K562 (cell line): ENCODE results near the gene C13orf42. TPM values are rescaled to one million over a fixed set of nuclear protein-coding genes. Genes with fewer than 3 reads are reported as not detected.

Source experiments
- ATAC-seq: fragments of 200-7000 bp; cut with Tn5 transposase; 3 replicates; pipeline ENCODE4 v1.9.1; 2020; ENCODE audit warnings: moderate library complexity
- BruUV-seq: library from RNA; stranded (reverse); fragments of 400-500 nt; replicated peaks from 2 replicates; lab custom pipeline; 2021; lab: Mats Ljungman, UMichigan
- CTCF ChIA-PET: fragments of 300-600 bp; formaldehyde crosslinking; extraction: SDS; loops from one replicate; lab custom pipeline; 2021; ENCODE audit warnings: low intra/inter-chr PET ratio; lab: Yijun Ruan, JAX
- POLR2A ChIA-PET: fragments of 300-600, 350-650 bp; sonication (Branson Sonifier 250); formaldehyde crosslinking; extraction: SDS; loops from one replicate; lab custom pipeline; 2021; ENCODE audit warnings: antibody characterized with exemption, inconsistent platforms; lab: Yijun Ruan, JAX
- DNase-seq, 4 experiments: peaks; one replicate each; pipeline versions ENCODE4 v3.0.0 to v3.0.0-alpha.2; 2011 to 2018; ENCODE audit warnings: low spot score in 3 of 4, mixed read lengths in 3 of 4; ENCODE audit errors: extremely low read depth in 1 of 4
- FAIRE-seq: peaks from 2 replicates; lab custom pipeline; 2011; peaks lifted over from hg19 to GRCh38; lab: Jason Lieb, UNC
- H2AFZ ChIP-seq: 2 replicates; pipeline ENCODE4 v1.6.0; 2011; ENCODE audit warnings: low read depth, low read length, control low read depth, inconsistent platforms
- H3K27ac ChIP-seq: fragments of 200-600 bp; 3 replicates; pipeline ENCODE4 v1.8.0; 2011; ENCODE audit warnings: low read depth, mild to moderate bottlenecking, control low read depth, inconsistent platforms, low read length, moderate library complexity, mixed read lengths; ENCODE audit errors: extremely low read depth
- H3K27me3 ChIP-seq, 2 experiments: fragments of 300-600 bp in 1 of 2; 2 replicates in 1 of 2; 3 replicates in 1 of 2; pipeline versions ENCODE4 v1.6.0 to v1.8.0; 2011; ENCODE audit warnings: inconsistent platforms in 2 of 2, low read length in 2 of 2, mild to moderate bottlenecking in 1 of 2, mixed read lengths in 1 of 2, moderate library complexity in 1 of 2; ENCODE audit not compliant: control insufficient read depth in 2 of 2, insufficient read depth in 2 of 2
- H3K36me3 ChIP-seq: fragments of 300-600 bp; 3 replicates; pipeline ENCODE4 v1.8.0; 2011; ENCODE audit warnings: mild to moderate bottlenecking, low read length, inconsistent platforms; ENCODE audit not compliant: control insufficient read depth, insufficient read depth
- H3K4me1 ChIP-seq, 2 experiments: fragments of 200-600 bp in 1 of 2; replicated peaks in 1 of 2; 2 replicates in 1 of 2; 3 replicates in 1 of 2; pipeline versions ENCODE4 v1.5.1 to v1.8.0; 2011; ENCODE audit warnings: inconsistent platforms in 2 of 2, low read length in 2 of 2, mild to moderate bottlenecking in 1 of 2, mixed read lengths in 1 of 2, moderate library complexity in 1 of 2; ENCODE audit not compliant: control insufficient read depth in 2 of 2, insufficient read depth in 2 of 2
- H3K4me2 ChIP-seq: 2 replicates; pipeline ENCODE4 v1.6.1; 2011; ENCODE audit warnings: low read length, control low read depth, inconsistent platforms, mixed read lengths; ENCODE audit not compliant: insufficient read depth
- H3K4me3 ChIP-seq: fragments of 200-600 bp; sonication (generic), shearing (Covaris generic); 2 replicates; pipeline ENCODE4 v1.5.1; 2016; ENCODE audit warnings: control low read depth, inconsistent platforms
- H3K79me2 ChIP-seq: fragments of 200-600 bp; 3 replicates; pipeline ENCODE4 v1.8.0; 2011; ENCODE audit warnings: low read length, inconsistent platforms; ENCODE audit not compliant: control insufficient read depth, insufficient read depth
- H3K9ac ChIP-seq, 2 experiments: 2 replicates each; pipeline versions ENCODE4 v1.6.0 to v1.6.1; 2011; ENCODE audit warnings: low read depth in 2 of 2, low read length in 2 of 2, control low read depth in 1 of 2, inconsistent platforms in 1 of 2, mild to moderate bottlenecking in 1 of 2, mixed read lengths in 1 of 2; ENCODE audit not compliant: insufficient read depth in 1 of 2
- H3K9me1 ChIP-seq: one replicate; pipeline ENCODE4 v1.6.0; 2011; ENCODE audit warnings: inconsistent platforms, mild to moderate bottlenecking, low read length, moderate library complexity; ENCODE audit not compliant: control insufficient read depth, insufficient read depth
- H3K9me3 ChIP-seq: replicated peaks from 2 replicates; pipeline ENCODE4 v1.5.1; 2011; ENCODE audit warnings: low read depth, low read length, inconsistent platforms; ENCODE audit not compliant: control insufficient read depth, insufficient read depth
- H4K20me1 ChIP-seq: replicated peaks from 2 replicates; pipeline ENCODE4 v1.6.1; 2011; ENCODE audit warnings: low read length, inconsistent platforms, mixed read lengths; ENCODE audit not compliant: control insufficient read depth, insufficient read depth
- BACH1 ChIP-seq: fragments of 200-800 bp; sonication (Bioruptor generic); IDR thresholded peaks from 2 replicates; pipeline ENCODE4 v1.6.1; 2016; ENCODE audit warnings: missing genetic modification characterization, missing compliant biosample characterization
- BCOR ChIP-seq: fragments of 450-650 bp; IDR thresholded peaks from 2 replicates; pipeline ENCODE4 v1.6.1; 2016
- CC2D1A ChIP-seq: fragments of 450-650 bp; IDR thresholded peaks from 2 replicates; pipeline ENCODE4 v1.6.1; 2017; ENCODE audit warnings: mild to moderate bottlenecking
- ELK1 ChIP-seq: sonication (generic); formaldehyde crosslinking; IDR thresholded peaks from 2 replicates; pipeline ENCODE4 v1.8.1; 2022; ENCODE audit warnings: missing genetic modification reagents
- ILF3 ChIP-seq: fragments of 450-650 bp; IDR thresholded peaks from 2 replicates; pipeline ENCODE4 v1.6.1; 2018; ENCODE audit warnings: antibody characterized with exemption, mild to moderate bottlenecking, moderate library complexity, borderline replicate concordance
- PHB ChIP-seq: fragments of 250-450 bp; sonication (Bioruptor Pico); IDR thresholded peaks from 2 replicates; pipeline ENCODE4 v1.5.0; 2021
- PTTG1 ChIP-seq: fragments of 450-650 bp; IDR thresholded peaks from 2 replicates; pipeline ENCODE4 v1.6.1; 2016; ENCODE audit warnings: low read depth, mild to moderate bottlenecking, missing genetic modification characterization, missing compliant biosample characterization
- PURB ChIP-seq: sonication (generic); formaldehyde crosslinking; IDR thresholded peaks from 2 replicates; pipeline ENCODE4 v1.9.0; 2021; ENCODE audit warnings: low read depth, mild to moderate bottlenecking, missing genetic modification reagents
- PYGO2 ChIP-seq: fragments of 450-650 bp; IDR thresholded peaks from 2 replicates; pipeline ENCODE4 v1.6.1; 2016; ENCODE audit warnings: mild to moderate bottlenecking, missing genetic modification characterization, moderate library complexity, missing compliant biosample characterization
- SFPQ ChIP-seq: fragments of 200-400 bp; formaldehyde crosslinking; IDR thresholded peaks from 2 replicates; pipeline ENCODE4 v1.6.1; 2017; ENCODE audit warnings: mild to moderate bottlenecking, low read depth, low read length, moderate library complexity
- SIX5 ChIP-seq, 2 experiments: IDR thresholded peaks; 2 replicates each; pipeline ENCODE4 v1.6.1; 2011; ENCODE audit warnings: low read length in 2 of 2, borderline replicate concordance in 1 of 2, low read depth in 1 of 2, mild to moderate bottlenecking in 1 of 2, moderate library complexity in 1 of 2; ENCODE audit not compliant: insufficient read depth in 1 of 2
- SMAD3 ChIP-seq: fragments of 450-650 bp; formaldehyde crosslinking; conservative IDR thresholded peaks from 2 replicates; pipeline ENCODE4 v1.4.0; 2020; ENCODE audit warnings: mild to moderate bottlenecking
- TFE3 ChIP-seq: fragments of 450-650 bp; formaldehyde crosslinking; IDR thresholded peaks from 2 replicates; pipeline ENCODE4 v1.4.0; 2020; ENCODE audit warnings: mild to moderate bottlenecking, mixed read lengths
- YBX1 ChIP-seq: fragments of 450-650 bp; IDR thresholded peaks from 2 replicates; pipeline ENCODE4 v1.7.1; 2016; ENCODE audit warnings: mild to moderate bottlenecking
- ZNF174 ChIP-seq: fragments of 250-450 bp; sonication (Bioruptor Pico); IDR thresholded peaks from 2 replicates; pipeline ENCODE4 v1.4.0; 2020; ENCODE audit warnings: mild to moderate bottlenecking
- ZNF395 ChIP-seq: fragments of 200-800 bp; sonication (Bioruptor generic); IDR thresholded peaks from 2 replicates; pipeline ENCODE4 v1.6.1; 2017; ENCODE audit warnings: missing genetic modification characterization, missing compliant biosample characterization
- ZNF717 ChIP-seq: fragments of 250-450 bp; sonication (Bioruptor Pico); IDR thresholded peaks from 2 replicates; pipeline ENCODE4 v1.5.0; 2021
- WGBS: fragments of 100-300 bp; shearing (Covaris generic); methylation state at CpG from one replicate; pipeline ENCODE4 v1.1.6; 2016; ENCODE audit warnings: low coverage, mixed read lengths; ENCODE audit not compliant: insufficient coverage; ENCODE audit errors: missing lambda C conversion rate; 5-methylcytosine and 5-hydroxymethylcytosine counted together
- in situ Hi-C: fragments of 300-500 bp; cut with MboI; formaldehyde crosslinking; loops from 4 replicates; pipeline ENCODE4 v1.15.0; 2018; ENCODE audit warnings: inconsistent platforms, mixed read lengths
- intact Hi-C: fragments of 100-400 bp; cut with micrococcal nuclease; formaldehyde crosslinking; loops from 2 replicates; pipeline ENCODE4 v1.14.2; 2022
- polyA plus RNA-seq, 8 experiments: library from polyadenylated mRNA; depleted of rRNA in 4 of 8; stranded (reverse) in 5 of 8; unstranded in 3 of 8; fragments of >200 nt; fragmentation: Nextera tagmentation in 2 of 8; fragmentation: Illumina TruSeq in 1 of 8; extraction: Ambion mirVana in 2 of 8; extraction: Trizol in 1 of 8; gene quantifications; 2 replicates each; pipeline versions ENCODE4 v1.2.1 to v1.2.3, GENCODE V29; 2011 to 2014; ENCODE audit warnings: inconsistent platforms in 1 of 8, missing spikeins in 1 of 8
- total RNA-seq, 7 experiments: library from RNA; depleted of rRNA in 6 of 7; stranded (reverse); fragments of >200 nt in 6 of 7; fragmentation: Illumina TruSeq in 2 of 7; extraction: Trizol in 2 of 7; gene quantifications; 2 replicates each; pipeline versions ENCODE4 v1.2.1 to v1.2.3, GENCODE V29; 2011 to 2021; ENCODE audit warnings: low replicate concordance in 1 of 7

The C13orf42 gene
- total and polyA plus RNA-seq, 9 of the 15 experiments (the other 6 are each of a cell fraction or from before 2014, with no cell fraction given) = 0.18 TPM; not detected in 8

- TF ChIP-seq PURB (no peak), YBX1 (no peak), ILF3 (no peak), SFPQ (no peak), SIX5 (IDR thresholded peaks at IDR 0.05; ENCODE audit: borderline replicate concordance in 1 of 2, insufficient read depth in 1 of 2, low read depth in 1 of 2, low read length in 2 of 2) (no peak), SMAD3 (CRISPR knock-in tag) (no peak)
Observed at GRCh38 chr13:51035469-51035868, 75.6 kb downstream of the C13orf42 start (continued).

GRCh38 chr13:51034906-51035305 lies 76.2 kb downstream of the C13orf42 start:
- no TSS peak for BruUV-seq
- H3K9ac ChIP-seq = no peak overlapping the region
- TF ChIP-seq CC2D1A (no peak), PYGO2 (no peak), ZNF395 (CRISPR knock-in tag) (no peak), TFE3 (CRISPR knock-in tag) (no peak), BCOR (no peak), ELK1 (CRISPR knock-in tag) (no peak), ZNF717 (CRISPR knock-in tag) (no peak), PTTG1 (tag) (no peak), ZNF174 (CRISPR knock-in tag) (no peak), PHB (CRISPR knock-in tag) (no peak), BACH1 (no peak)

More at GRCh38 chr13:51034906-51035305, 76.2 kb downstream of the C13orf42 start:
- Histone ChIP-seq H3K9me1 (no peaks in the 10 kb centered on the region), H3K9me3 (no peaks in the 10 kb centered on the region), H3K4me3 (no peak overlapping the region), H3K27ac (no peak overlapping the region), H3K4me2 (no peak overlapping the region), H4K20me1 (no peaks in the 10 kb centered on the region), H2AFZ (no peak overlapping the region), H3K4me1 (no peaks in the 10 kb centered on the region), H3K27me3 (peaks cover 0 to 19% of the 10 kb centered on the region in 2 experiments; a peak in 4 of 5 replicates), H3K36me3 (no peaks in the 10 kb centered on the region), H3K79me2 (no peaks in the 10 kb centered on the region)
- ATAC-seq (no peak), FAIRE-seq (no peak), DNase-seq (no peak)
- CTCF ChIA-PET = no interaction called here
- POLR2A ChIA-PET = interaction anchor here (0.6 to 1.4 kb wide), 3 partner anchors 10 to 244 kb away, joined by 3 to 4 read pairs (median 3); no protein-coding TSS in a partner anchor
- WGBS = 14% methylated on average over 3 of the region's 3 CpGs
- in situ Hi-C loops (no loop called here), intact Hi-C loops (no loop called here)
